ENCODE data around the gene PLIN1.

Gene PLIN1

GRCh38 chr15:89672221-89673164, 6.7 kb downstream of the PLIN1 start:
- no peak for DNase-seq (ENCODE audit: low spot score)

GRCh38 chr15:89671687-89672086, 7.5 kb downstream of the PLIN1 start:
- no peak for DNase-seq (ENCODE audit: low spot score)

GRCh38 chr15:89670971-89671560, 8.1 kb downstream of the PLIN1 start:
- no peak for DNase-seq (ENCODE audit: low spot score)

- no peak for DNase-seq (ENCODE audit: low spot score)
Measured at GRCh38 chr15:89669941-89670340, 9.2 kb downstream of the PLIN1 start.

- DNase-seq (ENCODE audit: low spot score), result no peak
Measured at GRCh38 chr15:89669309-89669865, 9.8 kb downstream of the PLIN1 start.

- no peak for DNase-seq (ENCODE audit: low spot score)
Measured at GRCh38 chr15:89668171-89668570, 11.0 kb downstream of the PLIN1 start.

GRCh38 chr15:89667706-89667960, 11.5 kb downstream of the PLIN1 start:
- no peak for DNase-seq (ENCODE audit: low spot score)

- no peak for DNase-seq (ENCODE audit: low spot score)
Measured at GRCh38 chr15:89666858-89667705, 12.1 kb downstream of the PLIN1 start.

- no peak for DNase-seq (ENCODE audit: low spot score)
Measured at GRCh38 chr15:89666184-89666857, 12.8 kb downstream of the PLIN1 start.

- peak; percentile 46 for DNase-seq (ENCODE audit: low spot score)
Measured at GRCh38 chr15:89665449-89666181, 13.6 kb downstream of the PLIN1 start.

GRCh38 chr15:89664441-89665350, 14.5 kb downstream of the PLIN1 start:
- DNase-seq (ENCODE audit: low spot score), result no peak

GRCh38 chr15:89662893-89663626, 16.1 kb downstream of the PLIN1 start:
- DNase-seq (ENCODE audit: low spot score), result peak; percentile 64

- DNase-seq (ENCODE audit: low spot score), result no peak
Measured at GRCh38 chr15:89660556-89660955, 18.6 kb downstream of the PLIN1 start.

- no peak for DNase-seq (ENCODE audit: low spot score)
Measured at GRCh38 chr15:89659295-89659694, 19.9 kb downstream of the PLIN1 start.

GRCh38 chr15:89657686-89658200, 21.4 kb downstream of the PLIN1 start:
- no peak for DNase-seq (ENCODE audit: low spot score)

- DNase-seq (ENCODE audit: low spot score), result peak; percentile 66
Measured at GRCh38 chr15:89656116-89656815, 22.9 kb downstream of the PLIN1 start.

- DNase-seq (ENCODE audit: low spot score), result peak; percentile 16
Measured at GRCh38 chr15:89654847-89655805, 24.0 kb downstream of the PLIN1 start, which contains the start of gene KIF7. Gene KIF7 (minus strand): TSS chr15:89655467. CDS start chr15:89652930, 2,537 bp downstream.

Measured in kidney tubule cell (primary cell).